GM19438 (cell line): ENCODE data around the gene NRGN.
"Not testable (repeated sequence)": the region's sequence is repeated elsewhere in the genome, so short reads cannot be mapped to it uniquely, and the experiment has no call there.

ENCODE experiments used
- ATAC-seq: cut with Tn5 transposase; IDR thresholded peaks from one replicate; pipeline ENCODE4 v1.9.1; 2021; ENCODE audit warnings: low read depth; ENCODE audit not compliant: unreplicated experiment

Gene NRGN

DNA sequence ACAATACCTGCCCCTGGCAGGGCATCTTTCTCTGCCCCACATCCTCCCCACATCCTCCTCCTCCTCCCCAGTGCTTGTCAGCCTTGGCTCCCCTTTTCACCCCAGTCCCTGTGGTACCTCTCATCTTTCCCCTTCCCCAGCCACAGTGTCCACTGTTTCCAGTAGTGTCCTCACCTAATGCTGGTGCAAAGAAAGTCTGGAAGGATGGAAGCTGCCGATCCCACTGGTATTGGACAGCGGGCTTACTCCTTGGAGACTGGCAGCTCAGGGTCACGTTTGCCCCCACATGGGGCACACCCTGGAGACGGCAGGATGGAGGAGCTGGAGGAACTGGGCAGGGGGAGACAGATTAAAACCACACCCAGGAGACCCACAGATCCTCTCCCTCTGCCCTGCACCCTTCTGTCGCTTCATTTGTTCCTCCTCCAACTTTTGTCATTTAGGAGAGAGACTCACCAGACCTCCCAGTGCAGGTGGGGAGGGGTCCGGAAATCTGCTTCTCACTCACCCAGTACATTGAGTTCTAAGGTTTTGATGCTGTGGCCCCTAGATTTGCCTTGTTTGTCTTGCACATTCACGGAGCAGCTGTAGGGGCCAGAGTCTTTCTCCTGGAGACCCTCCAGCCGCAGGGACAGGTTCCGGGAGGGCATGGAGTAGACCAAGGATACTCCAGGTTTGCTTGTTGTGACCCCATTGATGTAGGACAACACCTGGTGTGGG lies 16.5 kb downstream of the NRGN start:
- ATAC-seq, result no peak

DNA sequence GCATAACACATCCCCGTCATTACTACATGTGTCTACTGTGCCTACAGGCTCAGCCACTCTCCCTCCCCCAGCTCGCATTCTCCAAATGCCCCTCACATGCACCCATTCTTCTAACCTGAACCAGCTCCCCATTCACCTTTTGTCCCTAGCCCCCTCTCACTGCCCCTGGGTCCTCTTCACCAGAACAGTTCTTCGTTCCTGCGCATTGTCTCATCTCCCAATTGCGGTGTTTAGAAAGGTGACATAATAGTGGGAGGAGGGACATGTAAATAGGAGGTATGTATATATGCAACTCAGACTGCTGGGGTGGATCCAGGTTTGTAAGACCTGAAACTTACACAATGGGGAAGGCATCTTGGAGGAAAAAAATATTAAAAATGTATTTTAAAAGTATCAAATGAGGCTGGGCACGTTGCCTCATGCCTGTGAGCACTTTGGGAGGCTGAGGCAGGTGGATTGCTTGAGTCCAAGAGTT lies 17.0 kb downstream of the NRGN start:
- ATAC-seq, result no peak

DNA sequence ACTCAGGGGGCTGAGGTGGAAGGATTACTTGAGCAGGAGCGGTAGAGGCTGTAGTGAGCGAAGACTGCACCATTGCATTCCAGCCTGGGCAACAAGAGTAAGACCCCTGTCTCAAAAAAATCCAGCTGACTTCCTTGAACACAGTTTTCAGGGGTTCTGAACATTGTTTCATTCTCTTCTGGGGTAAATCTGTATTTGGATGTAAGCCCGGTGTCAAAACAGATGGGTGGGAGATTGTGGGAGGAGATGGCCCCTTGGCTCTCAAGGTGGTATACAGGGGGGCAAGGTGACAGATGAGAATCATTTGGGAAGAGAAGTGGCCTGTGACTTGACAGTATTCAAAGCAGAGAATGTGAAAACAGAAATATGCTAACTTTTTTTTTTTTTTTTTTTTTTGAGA lies 17.6 kb downstream of the NRGN start:
- ATAC-seq, result no peak

DNA sequence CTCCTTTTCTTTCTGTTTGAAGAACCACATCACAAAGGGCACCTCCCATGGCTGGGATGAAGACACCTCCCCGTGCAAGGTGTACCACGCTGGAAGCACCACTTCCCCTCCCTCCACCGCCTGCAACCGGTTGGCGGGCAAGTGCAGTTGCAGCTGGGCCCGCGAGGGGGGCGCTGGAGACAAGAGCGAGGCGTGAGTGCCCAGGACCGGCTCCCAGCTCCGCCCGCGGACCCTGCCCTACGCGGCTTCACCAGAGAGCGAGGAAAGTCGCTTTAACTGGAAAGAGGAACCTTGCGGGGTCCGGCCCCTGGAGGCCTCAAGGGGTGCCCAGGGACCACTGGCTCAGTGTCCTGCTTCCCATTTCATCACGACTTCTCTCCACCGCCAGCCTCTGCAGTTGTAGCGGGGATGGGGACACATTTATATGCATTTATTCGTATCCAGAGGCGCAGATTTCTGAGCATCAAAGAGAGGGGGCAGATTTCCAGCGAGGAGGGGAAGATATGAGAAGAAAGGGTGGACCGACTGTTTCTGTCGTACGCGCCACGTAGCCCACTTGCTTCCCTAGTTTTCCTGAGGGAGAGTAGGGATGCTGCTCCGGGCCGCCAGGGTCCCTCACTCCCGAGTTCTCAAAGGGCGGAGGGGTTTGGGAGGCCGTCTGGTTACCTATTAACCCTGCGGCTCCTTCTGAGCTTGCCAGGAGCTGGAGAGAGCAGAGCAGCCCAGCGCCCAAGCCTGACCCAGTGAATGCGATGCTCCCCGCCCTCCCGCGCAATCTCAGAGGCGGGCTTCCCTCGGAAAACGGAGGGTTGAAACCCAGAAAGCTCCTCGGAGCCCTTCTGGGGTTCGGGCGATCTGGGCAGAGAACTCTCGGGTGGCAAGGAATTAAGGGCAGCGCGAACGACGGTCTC lies 18.9 kb downstream of the NRGN start:
- ATAC-seq, result peak; percentile 32

DNA sequence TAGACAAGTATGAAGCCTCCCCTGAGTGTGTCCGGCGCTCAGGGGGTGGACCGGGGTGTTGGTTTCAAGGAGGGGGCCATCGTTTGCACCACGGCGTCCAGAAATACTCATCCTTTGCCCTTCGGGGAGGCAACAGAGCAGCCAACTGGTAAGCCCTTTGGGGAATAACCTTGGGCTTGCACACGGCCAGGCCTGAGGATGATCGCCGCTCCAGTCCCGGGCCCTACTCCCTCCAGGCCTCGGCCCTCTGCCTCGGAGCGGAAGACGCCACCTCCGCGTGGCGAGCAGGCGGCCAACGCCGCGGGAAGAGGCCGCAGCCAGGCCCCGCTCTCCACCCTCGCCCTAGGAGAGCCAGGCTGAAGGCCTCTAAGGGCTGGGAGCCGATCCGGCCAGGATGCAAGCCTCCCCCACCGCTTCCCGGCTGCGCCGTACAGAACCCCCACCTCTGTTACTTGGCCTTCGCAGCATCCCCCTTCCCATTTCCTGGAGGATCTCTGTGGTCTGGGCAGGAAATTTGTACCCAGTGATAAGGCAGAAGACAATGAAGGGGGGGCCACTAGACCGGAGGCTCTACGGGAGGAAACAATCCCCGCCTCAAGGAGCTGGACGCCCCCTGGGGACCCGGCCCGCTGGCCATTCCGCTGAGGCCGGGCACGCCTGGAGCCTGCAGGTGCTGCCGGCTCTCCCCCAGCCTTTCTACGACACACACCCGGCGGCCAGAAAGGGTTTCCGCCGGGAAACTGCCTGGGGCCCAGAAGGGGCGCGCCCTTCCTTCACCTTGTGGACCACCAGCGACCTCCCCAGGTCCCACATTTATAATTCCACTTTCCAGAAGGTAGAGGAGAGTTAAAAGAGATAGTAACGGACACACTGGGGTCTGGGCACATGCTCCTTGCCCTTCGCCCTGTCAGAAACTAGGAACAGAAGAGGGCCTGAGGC lies 19.8 kb downstream of the NRGN start:
- ATAC-seq, result no peak

DNA sequence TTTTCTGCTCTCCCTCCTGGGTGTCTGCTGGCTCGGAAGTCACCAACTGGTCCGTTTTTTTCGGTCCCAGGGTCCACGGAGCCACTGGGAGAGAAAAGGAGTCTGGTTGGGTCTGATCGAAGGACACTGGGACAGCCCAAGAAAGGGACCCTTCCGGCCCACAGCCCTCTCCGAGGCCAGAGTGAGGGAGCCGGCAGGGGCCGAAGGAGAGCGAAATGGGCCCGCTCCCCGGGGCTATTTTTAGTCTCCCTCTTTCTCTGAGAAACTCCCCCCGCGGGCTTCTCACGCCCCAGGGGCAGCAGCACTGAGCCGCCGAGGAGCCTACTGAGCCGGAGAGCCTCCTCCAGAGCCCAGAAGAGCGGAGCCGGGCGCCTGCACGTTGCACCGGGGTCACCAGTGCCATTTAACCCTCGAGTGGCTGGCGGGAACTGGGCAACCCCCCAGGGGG lies 20.5 kb downstream of the NRGN start:
- ATAC-seq, result peak; percentile 30

DNA sequence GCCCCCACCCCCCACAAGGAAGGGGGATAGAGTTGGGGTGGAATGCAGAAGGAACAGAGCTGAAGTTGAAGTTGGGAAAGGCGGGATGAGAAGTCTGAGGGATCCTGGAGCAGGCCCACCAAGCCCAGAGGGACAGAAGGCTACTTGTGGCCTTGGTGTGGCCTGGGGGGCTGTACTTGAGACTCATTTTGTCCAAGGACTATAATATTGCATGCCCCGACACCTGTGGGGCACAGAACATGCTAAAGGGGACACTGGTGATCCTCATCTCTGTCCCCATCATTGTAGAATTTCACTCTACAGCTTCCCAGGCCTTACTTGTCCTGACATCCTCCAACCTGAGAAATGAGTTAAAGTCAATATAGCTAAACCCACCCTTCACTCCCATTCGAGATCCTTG lies 21.1 kb downstream of the NRGN start:
- no peak for ATAC-seq

DNA sequence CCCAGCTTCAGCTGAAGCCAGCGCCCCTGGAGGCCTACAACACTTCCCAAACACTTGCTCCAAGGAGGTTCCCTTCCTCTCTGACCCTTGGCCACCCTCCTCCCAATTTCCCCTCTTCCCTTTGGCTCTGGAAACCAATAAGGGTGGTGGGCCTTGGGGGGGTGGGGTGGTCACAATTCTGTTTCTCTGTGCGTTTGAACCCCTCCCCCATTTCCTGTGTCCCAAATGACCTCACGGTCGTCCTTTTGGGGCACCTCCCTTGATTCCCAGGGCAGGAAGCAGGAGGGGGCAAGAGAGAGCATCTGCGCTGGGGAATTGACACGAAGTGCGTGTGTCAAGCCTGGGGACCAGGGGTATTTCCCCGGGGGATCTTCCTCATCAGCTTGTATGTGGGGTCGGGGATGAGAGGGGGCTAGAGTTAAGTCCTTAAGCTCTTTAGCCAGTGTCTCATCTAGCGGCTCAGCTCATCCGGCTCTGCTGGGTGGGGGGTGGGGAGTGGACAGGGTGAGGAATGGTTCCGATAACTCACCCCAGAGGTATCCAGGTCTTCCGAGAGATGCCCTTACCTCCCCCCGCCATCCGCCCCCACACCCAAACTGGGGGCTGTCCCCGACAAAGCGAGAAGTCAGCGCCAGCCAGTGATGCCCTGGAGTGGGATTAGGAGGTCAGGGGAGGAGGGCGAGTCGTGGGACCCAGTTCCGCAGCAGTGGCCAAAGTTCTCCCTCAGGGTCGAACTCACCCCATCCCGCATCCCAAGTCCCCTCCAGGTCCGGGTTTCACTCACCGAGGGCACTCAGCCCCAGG lies 21.8 kb downstream of the NRGN start:
- no peak for ATAC-seq

DNA sequence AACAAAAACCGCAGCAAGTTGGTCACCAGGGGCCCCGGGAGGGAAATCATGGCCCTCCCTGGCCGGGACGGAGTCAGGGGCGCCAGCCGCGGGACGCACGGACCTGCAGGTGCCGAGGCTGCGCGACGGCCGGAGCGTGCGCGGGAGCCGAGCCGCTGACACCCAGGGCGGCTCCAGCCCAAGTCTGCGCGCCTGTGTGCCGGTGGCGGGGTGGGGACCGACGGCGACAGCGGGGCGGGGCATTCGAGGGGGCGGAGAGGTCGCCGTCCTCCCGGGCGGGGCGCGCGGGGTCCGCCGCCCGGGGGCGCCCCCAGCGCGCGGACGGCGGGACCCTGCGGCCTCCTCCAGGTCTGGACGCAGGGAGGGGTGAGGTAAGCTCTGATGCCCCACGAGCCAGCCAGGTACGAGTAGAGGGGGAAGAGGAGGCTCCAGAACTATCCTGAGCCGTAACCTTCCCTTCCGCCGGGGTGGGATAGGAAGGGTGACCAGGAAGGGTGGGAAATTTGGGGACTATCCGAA lies 22.4 kb downstream of the NRGN start, which contains the start of gene ESAM:
ESAM (minus strand) TSS at position 186 of the 519 bp plus-strand sequence; CDS start at position 50, 136 bp downstream.
- ATAC-seq, result peak; percentile 48

DNA sequence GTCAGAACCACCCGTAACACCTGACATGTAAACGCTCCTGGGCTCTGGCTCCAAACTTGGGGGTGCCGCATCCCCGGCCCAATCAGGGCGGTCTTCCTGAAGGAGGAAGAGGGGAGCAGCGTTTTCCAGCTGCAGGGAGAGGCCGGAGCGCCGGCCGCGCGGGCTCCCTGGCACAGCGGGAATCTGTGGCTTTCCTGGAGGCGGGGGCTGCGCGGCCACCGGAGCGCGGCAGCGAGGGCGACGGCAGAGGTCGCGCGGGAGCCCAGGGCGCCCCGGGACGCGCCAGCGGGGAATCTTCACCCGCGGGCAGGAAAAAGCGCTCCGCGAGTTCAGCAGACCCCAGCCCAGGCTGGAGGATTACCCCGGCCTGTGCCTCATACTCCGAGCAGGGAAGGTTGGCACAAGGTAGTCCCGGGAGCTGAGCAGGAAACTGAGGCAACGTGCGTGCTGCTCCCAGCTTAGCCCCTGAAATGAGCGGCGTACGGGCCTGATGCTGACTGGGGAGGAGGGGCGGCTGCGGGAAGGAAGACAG lies 22.9 kb downstream of the NRGN start:
- ATAC-seq, result peak; percentile 20

DNA sequence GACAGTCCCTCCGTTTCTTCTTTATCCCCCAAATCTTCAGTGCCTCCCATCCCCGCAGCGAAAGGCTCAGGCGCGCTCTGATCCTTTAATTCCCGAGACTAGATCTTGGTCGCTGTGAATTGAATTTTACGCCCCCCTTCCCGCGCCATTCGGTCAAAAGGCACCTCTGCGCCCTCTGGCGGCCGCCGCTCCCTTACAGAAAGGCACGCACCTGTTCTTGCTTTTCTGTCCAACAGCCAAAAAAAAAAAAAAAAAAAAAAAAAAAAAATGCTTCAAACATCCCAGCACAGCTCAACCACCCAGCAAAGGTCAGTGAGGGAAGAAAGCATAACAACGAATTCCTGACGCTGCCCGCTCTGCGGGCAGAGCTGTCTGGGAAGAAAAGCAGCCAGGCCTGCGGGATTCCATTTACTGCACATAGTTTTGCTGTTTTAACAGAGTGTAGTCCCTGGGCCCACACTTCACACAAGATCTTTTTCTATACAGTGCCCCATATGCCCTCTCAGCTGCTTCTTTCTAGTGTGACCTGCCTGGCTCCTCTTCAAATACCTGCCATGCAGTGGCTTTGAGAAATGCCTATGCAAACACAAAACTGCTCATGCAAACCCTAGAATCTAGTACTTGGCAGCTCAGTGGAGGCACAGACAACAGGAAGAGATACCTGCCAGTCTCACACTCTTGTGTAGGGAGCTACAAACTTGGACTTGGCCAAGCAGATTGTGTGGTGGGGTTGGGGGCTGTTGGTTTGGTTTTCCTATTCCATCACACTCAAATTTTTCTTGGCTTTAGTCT lies 23.6 kb downstream of the NRGN start:
- ATAC-seq, result peak; percentile 29

DNA sequence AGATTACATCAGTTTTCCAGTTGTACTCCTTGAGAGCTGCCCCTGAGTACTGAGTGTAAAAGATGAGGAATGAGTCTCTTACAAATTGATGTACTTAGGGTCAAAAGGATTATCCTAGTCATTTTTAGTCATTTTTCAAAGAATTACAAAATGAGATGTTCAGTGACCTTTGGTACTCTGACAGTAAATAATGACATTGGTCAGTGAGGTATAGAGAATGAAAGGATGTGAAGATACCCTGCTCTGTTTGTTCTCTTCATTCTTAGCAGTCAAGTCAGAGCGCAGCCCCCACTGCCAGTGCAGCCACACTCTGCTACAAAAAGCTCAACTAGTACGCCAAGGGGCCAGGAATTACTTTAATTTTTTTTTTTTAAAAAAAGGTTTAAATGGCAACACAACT lies 26.4 kb downstream of the NRGN start:
- ATAC-seq, result no peak

DNA sequence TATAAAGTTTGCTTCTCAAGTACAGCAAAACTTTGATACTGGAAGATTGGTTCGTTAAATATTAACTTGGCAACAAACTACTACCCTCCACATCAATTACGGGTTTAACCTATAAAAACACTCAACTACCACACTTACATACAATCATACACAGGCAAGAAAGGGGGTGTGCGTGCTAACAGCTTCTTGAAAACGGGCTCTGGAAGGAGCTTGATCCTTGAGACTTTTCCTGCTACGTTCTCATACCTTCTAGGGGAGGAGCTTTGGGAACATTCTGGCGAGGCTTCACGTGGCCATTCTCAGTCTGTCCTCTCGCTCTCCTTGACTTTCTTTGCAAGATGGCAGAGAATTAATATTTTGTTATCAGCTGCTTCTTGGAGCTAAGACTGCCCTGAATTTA lies 29.2 kb downstream of the NRGN start:
- ATAC-seq, result no peak

DNA sequence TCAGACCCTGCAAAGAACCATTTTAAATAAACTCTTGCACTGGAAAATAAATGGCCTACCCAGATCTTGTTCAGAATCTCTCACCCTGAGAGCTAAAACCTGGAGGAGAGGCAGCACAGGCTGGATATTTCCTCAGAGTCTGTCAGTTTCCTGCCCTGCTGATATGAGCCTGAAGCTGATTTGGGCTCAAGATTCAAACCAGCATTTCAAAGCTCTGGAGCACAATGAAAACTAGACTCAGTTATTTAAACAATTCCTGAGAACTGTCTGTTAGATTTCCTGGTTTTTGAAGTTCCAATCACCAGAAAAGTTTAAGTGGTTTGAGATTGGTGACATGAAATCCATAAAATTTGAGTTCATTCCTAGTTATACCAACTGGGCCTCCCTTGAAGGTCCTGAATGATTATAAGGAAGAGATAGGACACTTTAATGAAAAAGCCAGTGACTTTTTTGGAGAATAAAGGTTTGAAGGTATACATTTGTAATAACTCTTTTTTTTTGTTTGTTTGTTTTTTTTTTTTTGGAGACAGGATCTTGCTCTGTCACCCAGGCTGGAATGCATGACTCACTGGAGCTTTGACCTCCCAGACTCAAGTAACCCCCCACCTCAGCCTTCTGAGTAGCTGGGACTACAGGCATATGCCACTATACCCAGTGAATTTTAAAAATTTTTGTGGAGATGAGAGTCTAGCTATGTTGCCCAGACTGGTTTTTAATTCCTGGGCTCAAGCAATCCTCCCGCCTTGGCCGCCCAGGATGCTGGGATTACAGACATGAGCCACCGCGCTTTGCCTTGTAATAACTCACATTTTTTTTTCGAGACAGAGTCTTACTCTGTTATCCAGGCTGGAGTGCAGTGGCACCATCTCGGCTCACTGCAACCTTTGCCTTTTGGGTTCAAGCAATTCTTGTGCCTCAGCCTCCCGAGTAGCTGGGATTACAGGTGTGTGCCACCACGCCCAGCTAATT lies 30.3 kb downstream of the NRGN start:
- no peak for ATAC-seq

DNA sequence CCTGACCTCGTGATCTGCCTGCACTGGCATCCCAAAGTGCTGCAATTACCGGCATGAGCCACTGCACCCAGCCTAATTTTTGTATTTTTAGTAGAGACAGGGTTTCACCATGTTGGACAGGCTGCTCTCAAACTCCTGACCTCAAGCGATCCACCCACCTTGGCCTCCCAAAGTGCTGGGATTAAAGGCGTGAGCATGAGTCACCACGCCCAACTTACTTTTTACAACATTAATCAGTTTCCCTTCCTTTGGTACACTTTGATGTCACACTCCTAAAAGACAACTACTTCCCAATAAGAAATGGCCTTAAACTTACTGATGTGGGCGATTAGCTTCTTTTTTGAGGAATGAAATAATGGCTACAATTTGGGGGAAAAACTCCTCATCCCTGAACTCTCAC lies 31.2 kb downstream of the NRGN start:
- not testable (repeated sequence) for ATAC-seq

DNA sequence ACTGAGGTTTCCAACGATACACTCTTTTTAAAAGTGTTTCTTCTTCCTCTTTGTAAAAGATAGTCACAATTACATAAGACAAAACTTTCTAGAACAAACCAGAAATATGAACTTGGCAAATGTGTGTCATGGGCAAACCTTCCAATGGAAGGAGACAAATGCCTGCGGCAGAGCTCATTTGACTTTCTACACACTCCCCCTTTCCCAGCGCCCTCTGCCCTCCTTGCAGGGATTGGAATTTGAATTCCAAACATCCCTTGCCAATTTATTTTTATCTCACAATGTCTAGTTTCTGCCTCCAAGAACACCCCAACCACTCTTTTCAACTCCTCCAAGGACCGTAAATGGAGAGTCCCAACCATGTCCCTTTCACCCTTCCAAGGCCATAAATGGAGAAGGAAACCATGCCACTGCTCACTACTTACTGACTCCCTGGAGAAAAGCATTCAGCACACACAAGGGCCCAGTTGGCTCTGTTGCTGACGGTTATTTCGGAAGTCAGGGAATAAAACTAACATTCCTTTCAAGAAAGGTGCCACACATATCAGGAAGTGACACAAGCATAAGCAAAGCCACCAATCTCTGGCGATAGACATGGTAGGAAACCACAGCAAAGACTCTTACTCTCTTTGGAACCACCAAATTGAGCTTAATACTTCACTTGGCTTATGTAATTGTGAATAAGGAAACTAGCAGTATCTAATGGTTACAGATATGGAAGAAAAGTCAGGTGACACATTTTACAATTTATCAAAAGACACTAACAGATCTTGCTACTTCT lies 37.3 kb downstream of the NRGN start:
- no peak for ATAC-seq
